Omental fat pad (tissue), 4 donors: ENCODE results near the gene MAP3K6. TPM values are rescaled to one million over a fixed set of nuclear protein-coding genes. Genes with fewer than 3 reads are reported as not detected.

Source experiments
- ATAC-seq: fragments of 150-250 bp; one replicate; pipeline ENCODE4 v1.9.1; 2016; ENCODE audit warnings: mild to moderate bottlenecking, moderate library complexity; ENCODE audit not compliant: low FRiP score
- DNase-seq: peaks from one replicate; pipeline ENCODE4 v3.0.0-alpha.2; 2019; ENCODE audit warnings: low spot score
- total RNA-seq, 4 donors: library from RNA; depleted of rRNA; stranded (reverse); fragments of >200 nt; gene quantifications; one replicate each; pipeline ENCODE4 v1.1.0, GENCODE V29; 2016
- TF ChIP-seq, protein P1 (sequence below), 3 donors: fragments of 450-650 bp; IDR thresholded peaks; one replicate each; pipeline ENCODE4 v1.5.1; 2016 to 2017; ENCODE audit warnings: antibody characterized with exemption in 3 of 3, mild to moderate bottlenecking in 3 of 3, moderate library complexity in 2 of 3

MAP3K6 gene
- total RNA-seq, 4 donors from 2014 or later = 26.8 to 129 (median 43.4) TPM

DNA sequence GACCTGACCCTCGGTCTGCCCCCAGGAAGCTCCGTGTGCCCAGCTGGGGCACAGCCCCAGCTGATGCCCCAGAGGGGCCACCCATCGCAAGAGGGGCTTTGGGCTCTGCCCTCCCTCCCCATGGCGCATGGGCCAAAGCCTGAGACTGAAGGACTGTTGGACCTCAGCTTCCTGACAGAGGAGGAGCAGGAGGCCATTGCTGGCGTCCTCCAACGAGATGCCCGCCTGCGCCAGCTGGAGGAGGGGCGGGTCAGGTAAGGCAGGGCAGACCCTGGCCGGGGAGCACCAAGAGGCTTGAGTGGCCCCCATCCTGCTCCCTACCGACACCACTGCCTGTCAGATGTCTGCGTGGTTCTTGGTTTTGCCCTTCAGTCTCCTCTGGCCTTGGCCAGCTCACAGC, 21.5 kb downstream of the MAP3K6 start:
- DNase-seq = no peak
- TF ChIP-seq, protein P1, sequence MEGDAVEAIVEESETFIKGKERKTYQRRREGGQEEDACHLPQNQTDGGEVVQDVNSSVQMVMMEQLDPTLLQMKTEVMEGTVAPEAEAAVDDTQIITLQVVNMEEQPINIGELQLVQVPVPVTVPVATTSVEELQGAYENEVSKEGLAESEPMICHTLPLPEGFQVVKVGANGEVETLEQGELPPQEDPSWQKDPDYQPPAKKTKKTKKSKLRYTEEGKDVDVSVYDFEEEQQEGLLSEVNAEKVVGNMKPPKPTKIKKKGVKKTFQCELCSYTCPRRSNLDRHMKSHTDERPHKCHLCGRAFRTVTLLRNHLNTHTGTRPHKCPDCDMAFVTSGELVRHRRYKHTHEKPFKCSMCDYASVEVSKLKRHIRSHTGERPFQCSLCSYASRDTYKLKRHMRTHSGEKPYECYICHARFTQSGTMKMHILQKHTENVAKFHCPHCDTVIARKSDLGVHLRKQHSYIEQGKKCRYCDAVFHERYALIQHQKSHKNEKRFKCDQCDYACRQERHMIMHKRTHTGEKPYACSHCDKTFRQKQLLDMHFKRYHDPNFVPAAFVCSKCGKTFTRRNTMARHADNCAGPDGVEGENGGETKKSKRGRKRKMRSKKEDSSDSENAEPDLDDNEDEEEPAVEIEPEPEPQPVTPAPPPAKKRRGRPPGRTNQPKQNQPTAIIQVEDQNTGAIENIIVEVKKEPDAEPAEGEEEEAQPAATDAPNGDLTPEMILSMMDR (IDR thresholded peaks at IDR 0.05) = no peak
- no peak for ATAC-seq

GRCh38 chr1:27343639-27344025, 23.1 kb downstream of the MAP3K6 start:
- TF ChIP-seq, protein P1 (IDR thresholded peaks at IDR 0.05) = no peak
- ATAC-seq (no peak), DNase-seq (no peak)

GRCh38 chr1:27342778-27343638, 23.8 kb downstream of the MAP3K6 start:
- ATAC-seq (no peak), DNase-seq (no peak)
- TF ChIP-seq, protein P1 (IDR thresholded peaks at IDR 0.05) = no peak

GRCh38 chr1:27342391-27342777, 24.4 kb downstream of the MAP3K6 start:
- ATAC-seq (no peak), DNase-seq (no peak)
- TF ChIP-seq, protein P1 (IDR thresholded peaks at IDR 0.05) = no peak

DNA sequence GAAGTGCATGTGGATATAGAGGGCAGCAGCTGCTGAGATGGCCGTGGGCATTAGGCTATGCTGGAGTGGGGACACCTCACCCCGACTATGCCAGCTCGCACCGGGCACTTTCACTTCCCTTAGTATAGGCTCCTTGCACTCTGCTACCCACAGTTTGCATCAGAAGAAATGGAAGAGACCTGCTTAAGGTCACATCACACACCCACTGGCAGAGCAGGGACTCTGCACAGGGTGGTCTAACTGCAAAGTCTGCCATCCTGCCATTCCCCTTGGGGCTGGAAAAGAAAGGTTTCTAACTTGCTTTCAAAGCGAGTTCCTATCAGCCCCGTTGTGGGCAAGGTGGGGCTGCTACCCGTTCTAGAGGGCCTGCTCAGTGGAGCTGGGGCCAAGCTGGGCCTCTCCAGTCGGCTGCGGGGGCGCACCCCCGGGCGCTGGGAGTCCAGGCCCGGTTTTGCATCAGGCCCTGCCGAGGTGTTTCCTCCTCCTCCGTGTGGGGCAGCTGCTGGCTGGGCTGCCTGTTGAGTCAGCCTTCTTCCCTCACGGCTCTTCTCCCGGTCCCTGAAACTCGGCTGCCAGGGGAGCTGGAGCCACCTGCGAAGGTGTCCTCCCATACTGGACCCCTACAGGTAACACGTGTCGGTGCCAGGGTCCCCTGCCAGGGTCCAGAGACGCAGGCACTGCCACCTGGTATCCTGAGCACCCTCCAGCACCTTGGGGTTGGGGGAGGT, 25.1 kb downstream of the MAP3K6 start, which contains the start of gene SYTL1:
SYTL1 (plus strand) TSS at position 498 of the 728 bp plus-strand sequence. CDS start 3,313 bp downstream, outside the sequence.
- DNase-seq = no peak
- ATAC-seq = peak; percentile 54
- TF ChIP-seq, protein P1 (IDR thresholded peaks at IDR 0.05) = no peak

- TF ChIP-seq, protein P1 (IDR thresholded peaks at IDR 0.05) = no peak
- DNase-seq (no peak), ATAC-seq (no peak)
These were observed 27.5 kb downstream of the MAP3K6 start for GRCh38 chr1:27339213-27339612.
